K562 (cell line): ENCODE measurements around the gene NRG2. TPM values are rescaled to one million over a fixed set of nuclear protein-coding genes. Genes with fewer than 3 reads are reported as not detected.

ENCODE experiments used
- ATAC-seq: fragments of 200-7000 bp; cut with Tn5 transposase; 3 replicates; pipeline ENCODE4 v1.9.1; 2020; ENCODE audit warnings: moderate library complexity
- BruUV-seq: library from RNA; stranded (reverse); fragments of 400-500 nt; replicated peaks from 2 replicates; lab custom pipeline; 2021; lab: Mats Ljungman, UMichigan
- CTCF ChIA-PET: fragments of 300-600 bp; formaldehyde crosslinking; extraction: SDS; loops from one replicate; lab custom pipeline; 2021; ENCODE audit warnings: low intra/inter-chr PET ratio; lab: Yijun Ruan, JAX
- POLR2A ChIA-PET: fragments of 300-600, 350-650 bp; sonication (Branson Sonifier 250); formaldehyde crosslinking; extraction: SDS; loops from one replicate; lab custom pipeline; 2021; ENCODE audit warnings: antibody characterized with exemption, inconsistent platforms; lab: Yijun Ruan, JAX
- DNase-seq, 4 experiments: peaks; one replicate each; pipeline versions ENCODE4 v3.0.0 to v3.0.0-alpha.2; 2011 to 2018; ENCODE audit warnings: low spot score in 3 of 4, mixed read lengths in 3 of 4; ENCODE audit errors: extremely low read depth in 1 of 4
- FAIRE-seq: peaks from 2 replicates; lab custom pipeline; 2011; peaks lifted over from hg19 to GRCh38; lab: Jason Lieb, UNC
- H2AFZ ChIP-seq: 2 replicates; pipeline ENCODE4 v1.6.0; 2011; ENCODE audit warnings: low read depth, low read length, control low read depth, inconsistent platforms
- H3K27ac ChIP-seq: fragments of 200-600 bp; 3 replicates; pipeline ENCODE4 v1.8.0; 2011; ENCODE audit warnings: low read depth, mild to moderate bottlenecking, control low read depth, inconsistent platforms, low read length, moderate library complexity, mixed read lengths; ENCODE audit errors: extremely low read depth
- H3K27me3 ChIP-seq, 2 experiments: fragments of 300-600 bp in 1 of 2; 2 replicates in 1 of 2; 3 replicates in 1 of 2; pipeline versions ENCODE4 v1.6.0 to v1.8.0; 2011; ENCODE audit warnings: inconsistent platforms in 2 of 2, low read length in 2 of 2, mild to moderate bottlenecking in 1 of 2, mixed read lengths in 1 of 2, moderate library complexity in 1 of 2; ENCODE audit not compliant: control insufficient read depth in 2 of 2, insufficient read depth in 2 of 2
- H3K36me3 ChIP-seq: fragments of 300-600 bp; 3 replicates; pipeline ENCODE4 v1.8.0; 2011; ENCODE audit warnings: mild to moderate bottlenecking, low read length, inconsistent platforms; ENCODE audit not compliant: control insufficient read depth, insufficient read depth
- H3K4me1 ChIP-seq, 2 experiments: fragments of 200-600 bp in 1 of 2; replicated peaks in 1 of 2; 2 replicates in 1 of 2; 3 replicates in 1 of 2; pipeline versions ENCODE4 v1.5.1 to v1.8.0; 2011; ENCODE audit warnings: inconsistent platforms in 2 of 2, low read length in 2 of 2, mild to moderate bottlenecking in 1 of 2, mixed read lengths in 1 of 2, moderate library complexity in 1 of 2; ENCODE audit not compliant: control insufficient read depth in 2 of 2, insufficient read depth in 2 of 2
- H3K4me2 ChIP-seq: 2 replicates; pipeline ENCODE4 v1.6.1; 2011; ENCODE audit warnings: low read length, control low read depth, inconsistent platforms, mixed read lengths; ENCODE audit not compliant: insufficient read depth
- H3K4me3 ChIP-seq: fragments of 200-600 bp; sonication (generic), shearing (Covaris generic); 2 replicates; pipeline ENCODE4 v1.5.1; 2016; ENCODE audit warnings: control low read depth, inconsistent platforms
- H3K79me2 ChIP-seq: fragments of 200-600 bp; 3 replicates; pipeline ENCODE4 v1.8.0; 2011; ENCODE audit warnings: low read length, inconsistent platforms; ENCODE audit not compliant: control insufficient read depth, insufficient read depth
- H3K9ac ChIP-seq, 2 experiments: 2 replicates each; pipeline versions ENCODE4 v1.6.0 to v1.6.1; 2011; ENCODE audit warnings: low read depth in 2 of 2, low read length in 2 of 2, control low read depth in 1 of 2, inconsistent platforms in 1 of 2, mild to moderate bottlenecking in 1 of 2, mixed read lengths in 1 of 2; ENCODE audit not compliant: insufficient read depth in 1 of 2
- H3K9me1 ChIP-seq: one replicate; pipeline ENCODE4 v1.6.0; 2011; ENCODE audit warnings: inconsistent platforms, mild to moderate bottlenecking, low read length, moderate library complexity; ENCODE audit not compliant: control insufficient read depth, insufficient read depth
- H3K9me3 ChIP-seq: replicated peaks from 2 replicates; pipeline ENCODE4 v1.5.1; 2011; ENCODE audit warnings: low read depth, low read length, inconsistent platforms; ENCODE audit not compliant: control insufficient read depth, insufficient read depth
- H4K20me1 ChIP-seq: replicated peaks from 2 replicates; pipeline ENCODE4 v1.6.1; 2011; ENCODE audit warnings: low read length, inconsistent platforms, mixed read lengths; ENCODE audit not compliant: control insufficient read depth, insufficient read depth
- CHCHD3 ChIP-seq: fragments of 250-450 bp; sonication (Bioruptor Pico); IDR thresholded peaks from 2 replicates; pipeline ENCODE4 v2.1.2; 2022; ENCODE audit warnings: mild to moderate bottlenecking
- GATAD2A ChIP-seq: fragments of 450-650 bp; IDR thresholded peaks from 2 replicates; pipeline ENCODE4 v1.6.1; 2017
- MAX ChIP-seq: sonication (generic); formaldehyde crosslinking; IDR thresholded peaks from 2 replicates; pipeline ENCODE4 v1.9.0; 2022; ENCODE audit warnings: mild to moderate bottlenecking, missing genetic modification reagents
- NCOA2 ChIP-seq, 2 experiments: fragments of 450-650 bp; IDR thresholded peaks; 2 replicates each; pipeline ENCODE4 v1.6.1; 2018; ENCODE audit warnings: mild to moderate bottlenecking in 2 of 2, moderate library complexity in 1 of 2; ENCODE audit not compliant: partially characterized antibody in 2 of 2
- REST ChIP-seq, 2 experiments: fragments of 450-650 bp; formaldehyde crosslinking in 1 of 2; IDR thresholded peaks; 2 replicates each; pipeline versions ENCODE4 v1.4.0 to v1.6.1; 2014 to 2020; ENCODE audit warnings: mild to moderate bottlenecking in 2 of 2, borderline replicate concordance in 1 of 2, low read depth in 1 of 2
- SPI1 ChIP-seq: IDR thresholded peaks from 2 replicates; pipeline ENCODE4 v1.6.1; 2011; ENCODE audit warnings: low read depth, low read length, control low read depth, borderline replicate concordance
- TAF15 ChIP-seq: fragments of 200-400 bp; formaldehyde crosslinking; IDR thresholded peaks from 2 replicates; pipeline ENCODE4 v1.6.1; 2017; ENCODE audit warnings: mild to moderate bottlenecking, low read depth, low read length, moderate library complexity
- TAF7 ChIP-seq: fragments of 450-650 bp; IDR thresholded peaks from 2 replicates; pipeline ENCODE4 v1.6.1; 2016; ENCODE audit warnings: missing genetic modification characterization, missing compliant biosample characterization
- TGIF2 ChIP-seq: sonication (generic); formaldehyde crosslinking; IDR thresholded peaks from 2 replicates; pipeline ENCODE4 v1.8.1; 2022; ENCODE audit warnings: mild to moderate bottlenecking, missing genetic modification reagents, moderate library complexity
- ZNF124 ChIP-seq: sonication (generic); formaldehyde crosslinking; IDR thresholded peaks from 2 replicates; pipeline ENCODE4 v1.8.1; 2022; ENCODE audit warnings: missing genetic modification reagents
- ZNF143 ChIP-seq: sonication (generic); formaldehyde crosslinking; IDR thresholded peaks from 2 replicates; pipeline ENCODE4 v1.9.0; 2022; ENCODE audit warnings: mild to moderate bottlenecking, missing genetic modification reagents
- WGBS: fragments of 100-300 bp; shearing (Covaris generic); methylation state at CpG from one replicate; pipeline ENCODE4 v1.1.6; 2016; ENCODE audit warnings: low coverage, mixed read lengths; ENCODE audit not compliant: insufficient coverage; ENCODE audit errors: missing lambda C conversion rate; 5-methylcytosine and 5-hydroxymethylcytosine counted together
- in situ Hi-C: fragments of 300-500 bp; cut with MboI; formaldehyde crosslinking; loops from 4 replicates; pipeline ENCODE4 v1.15.0; 2018; ENCODE audit warnings: inconsistent platforms, mixed read lengths
- intact Hi-C: fragments of 100-400 bp; cut with micrococcal nuclease; formaldehyde crosslinking; loops from 2 replicates; pipeline ENCODE4 v1.14.2; 2022
- polyA plus RNA-seq, 8 experiments: library from polyadenylated mRNA; depleted of rRNA in 4 of 8; stranded (reverse) in 5 of 8; unstranded in 3 of 8; fragments of >200 nt; fragmentation: Nextera tagmentation in 2 of 8; fragmentation: Illumina TruSeq in 1 of 8; extraction: Ambion mirVana in 2 of 8; extraction: Trizol in 1 of 8; gene quantifications; 2 replicates each; pipeline versions ENCODE4 v1.2.1 to v1.2.3, GENCODE V29; 2011 to 2014; ENCODE audit warnings: inconsistent platforms in 1 of 8, missing spikeins in 1 of 8
- total RNA-seq, 7 experiments: library from RNA; depleted of rRNA in 6 of 7; stranded (reverse); fragments of >200 nt in 6 of 7; fragmentation: Illumina TruSeq in 2 of 7; extraction: Trizol in 2 of 7; gene quantifications; 2 replicates each; pipeline versions ENCODE4 v1.2.1 to v1.2.3, GENCODE V29; 2011 to 2021; ENCODE audit warnings: low replicate concordance in 1 of 7
- TF ChIP-seq, protein P1 (sequence below): fragments of 450-650 bp; IDR thresholded peaks from 2 replicates; pipeline ENCODE4 v1.6.1; 2016; ENCODE audit warnings: borderline replicate concordance

NRG2 gene
- total and polyA plus RNA-seq, 9 of the 15 experiments (the other 6 are each of a cell fraction or from before 2014, with no cell fraction given): not detected

- TF ChIP-seq MAX (no peak), CHCHD3 (no peak)
Measured at GRCh38 chr5:140010798-140011197, 32.3 kb downstream of the NRG2 start (continued).

- Histone ChIP-seq H3K9me3 (no peaks in the 10 kb centered on the region), H4K20me1 (no peaks in the 10 kb centered on the region), H2AFZ (no peak overlapping the region), H3K9me1 (no peaks in the 10 kb centered on the region), H3K9ac (no peak overlapping the region), H3K27ac (no peak overlapping the region), H3K4me1 (no peaks in the 10 kb centered on the region), H3K36me3 (no peaks in the 10 kb centered on the region), H3K27me3 (peaks cover 9 to 13% of the 10 kb centered on the region in 2 experiments), H3K4me3 (no peak overlapping the region), H3K79me2 (no peaks in the 10 kb centered on the region), H3K4me2 (no peak overlapping the region)
- POLR2A ChIA-PET: interaction anchor here (1.3 to 1.5 kb wide), 2 partner anchors 10 to 12 kb away, joined by 3 to 4 read pairs; no protein-coding TSS in a partner anchor
- in situ Hi-C loops (no loop called here), intact Hi-C loops (no loop called here)
- CTCF ChIA-PET: no interaction called here
- no TSS peak for BruUV-seq
- 11% methylated on average over 2 of the region's 2 CpGs for WGBS
- ATAC-seq (no peak), DNase-seq (no peak), FAIRE-seq (no peak)
- TF ChIP-seq TAF15 (no peak), TAF7 (tag) (no peak), ZNF143 (CRISPR knock-in tag) (no peak), TGIF2 (no peak), NCOA2 (IDR thresholded peaks at IDR 0.05; ENCODE audit: partially characterized antibody in 2 of 2) (no peak), GATAD2A (no peak), SPI1 (no peak), REST (IDR thresholded peaks at IDR 0.05; ENCODE audit: borderline replicate concordance) (no peak), REST (CRISPR knock-in tag; IDR thresholded peaks at IDR 0.05; ENCODE audit: low read depth) (no peak), ZNF124 (CRISPR knock-in tag) (no peak)
- TF ChIP-seq, protein P1, sequence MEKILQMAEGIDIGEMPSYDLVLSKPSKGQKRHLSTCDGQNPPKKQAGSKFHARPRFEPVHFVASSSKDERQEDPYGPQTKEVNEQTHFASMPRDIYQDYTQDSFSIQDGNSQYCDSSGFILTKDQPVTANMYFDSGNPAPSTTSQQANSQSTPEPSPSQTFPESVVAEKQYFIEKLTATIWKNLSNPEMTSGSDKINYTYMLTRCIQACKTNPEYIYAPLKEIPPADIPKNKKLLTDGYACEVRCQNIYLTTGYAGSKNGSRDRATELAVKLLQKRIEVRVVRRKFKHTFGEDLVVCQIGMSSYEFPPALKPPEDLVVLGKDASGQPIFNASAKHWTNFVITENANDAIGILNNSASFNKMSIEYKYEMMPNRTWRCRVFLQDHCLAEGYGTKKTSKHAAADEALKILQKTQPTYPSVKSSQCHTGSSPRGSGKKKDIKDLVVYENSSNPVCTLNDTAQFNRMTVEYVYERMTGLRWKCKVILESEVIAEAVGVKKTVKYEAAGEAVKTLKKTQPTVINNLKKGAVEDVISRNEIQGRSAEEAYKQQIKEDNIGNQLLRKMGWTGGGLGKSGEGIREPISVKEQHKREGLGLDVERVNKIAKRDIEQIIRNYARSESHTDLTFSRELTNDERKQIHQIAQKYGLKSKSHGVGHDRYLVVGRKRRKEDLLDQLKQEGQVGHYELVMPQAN: no peak
Measured at GRCh38 chr5:140007311-140007710, 35.8 kb downstream of the NRG2 start.
